Dendritic cell treated with granulocyte-macrophage colony-stimulating factor and Interleukin-4, amounts not matched to agents 40 ng/mL and 50 ng/mL, for 4 days (primary cell): ENCODE data around the gene MYH8.

Experiments used
- H3K27ac Mint-ChIP-seq: one replicate; pipeline ENCODE4 v1.8.0; 2022; ENCODE audit warnings: mild to moderate bottlenecking, mixed read lengths
- H3K27me3 Mint-ChIP-seq: one replicate; pipeline ENCODE4 v1.8.0; 2022; ENCODE audit warnings: mild to moderate bottlenecking, mixed read lengths
- H3K36me3 Mint-ChIP-seq: one replicate; pipeline ENCODE4 v1.8.0; 2022; ENCODE audit warnings: low read depth, mixed read lengths
- H3K4me1 Mint-ChIP-seq: one replicate; pipeline ENCODE4 v1.8.0; 2022; ENCODE audit warnings: low read depth, mixed read lengths
- H3K4me3 Mint-ChIP-seq: one replicate; pipeline ENCODE4 v1.8.0; 2022; ENCODE audit warnings: mild to moderate bottlenecking, moderate library complexity, mixed read lengths
- H3K9me3 Mint-ChIP-seq: one replicate; pipeline ENCODE4 v1.8.0; 2022; ENCODE audit warnings: mixed read lengths
- intact Hi-C: fragments of 100-400 bp; cut with micrococcal nuclease; formaldehyde crosslinking; loops from one replicate; pipeline ENCODE4 v1.15.0; 2022

The MYH8 gene

DNA sequence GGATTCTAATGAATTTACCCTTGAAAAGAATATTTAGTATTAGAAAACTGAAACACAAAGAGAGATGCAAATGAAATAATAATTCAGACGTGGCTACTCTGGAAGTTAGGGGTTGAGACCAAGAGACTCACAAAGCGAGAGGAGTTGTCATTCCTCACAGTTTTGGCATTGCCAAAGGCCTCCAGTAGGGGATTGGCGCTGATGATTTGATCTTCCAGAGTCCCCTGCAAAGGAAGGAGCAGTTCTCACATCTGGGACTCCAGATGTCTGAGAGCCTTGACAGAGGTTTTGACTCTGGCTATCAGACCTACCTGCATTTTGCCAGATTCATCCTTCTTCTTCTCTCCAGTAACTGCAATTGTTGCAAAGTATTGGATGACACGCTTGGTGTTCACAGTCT, 6.6 kb downstream of the MYH8 start:
- H3K27me3 Mint-ChIP-seq, result peaks cover 1% of the 10 kb centered on the region
- H3K4me1 Mint-ChIP-seq, result no peaks in the 10 kb centered on the region
- H3K4me3 Mint-ChIP-seq, result no peak overlapping the region

GRCh38 chr17:10403589-10403988, 18.2 kb downstream of the MYH8 start:
- H3K27ac Mint-ChIP-seq, result no peak overlapping the region
- H3K4me1 Mint-ChIP-seq, result no peaks in the 10 kb centered on the region
- peaks cover 3% of the 10 kb centered on the region for H3K27me3 Mint-ChIP-seq
- intact Hi-C loops, result no loop called here
- H3K36me3 Mint-ChIP-seq, result no peaks in the 10 kb centered on the region
- H3K9me3 Mint-ChIP-seq, result no peaks in the 10 kb centered on the region
- H3K4me3 Mint-ChIP-seq, result no peak overlapping the region

More for the DNA sequence above, 6.6 kb downstream of the MYH8 start:
- Mint-ChIP-seq H3K27ac (no peak overlapping the region), H3K36me3 (no peaks in the 10 kb centered on the region), H3K9me3 (no peaks in the 10 kb centered on the region)
- intact Hi-C loops, result no loop called here

- Mint-ChIP-seq H3K27ac (no peak overlapping the region), H3K4me3 (no peak overlapping the region), H3K27me3 (peaks cover 4% of the 10 kb centered on the region), H3K4me1 (no peaks in the 10 kb centered on the region), H3K9me3 (no peaks in the 10 kb centered on the region), H3K36me3 (no peaks in the 10 kb centered on the region)
- intact Hi-C loops, result no loop called here
These were observed 23.4 kb downstream of the MYH8 start for GRCh38 chr17:10398352-10398751.

DNA sequence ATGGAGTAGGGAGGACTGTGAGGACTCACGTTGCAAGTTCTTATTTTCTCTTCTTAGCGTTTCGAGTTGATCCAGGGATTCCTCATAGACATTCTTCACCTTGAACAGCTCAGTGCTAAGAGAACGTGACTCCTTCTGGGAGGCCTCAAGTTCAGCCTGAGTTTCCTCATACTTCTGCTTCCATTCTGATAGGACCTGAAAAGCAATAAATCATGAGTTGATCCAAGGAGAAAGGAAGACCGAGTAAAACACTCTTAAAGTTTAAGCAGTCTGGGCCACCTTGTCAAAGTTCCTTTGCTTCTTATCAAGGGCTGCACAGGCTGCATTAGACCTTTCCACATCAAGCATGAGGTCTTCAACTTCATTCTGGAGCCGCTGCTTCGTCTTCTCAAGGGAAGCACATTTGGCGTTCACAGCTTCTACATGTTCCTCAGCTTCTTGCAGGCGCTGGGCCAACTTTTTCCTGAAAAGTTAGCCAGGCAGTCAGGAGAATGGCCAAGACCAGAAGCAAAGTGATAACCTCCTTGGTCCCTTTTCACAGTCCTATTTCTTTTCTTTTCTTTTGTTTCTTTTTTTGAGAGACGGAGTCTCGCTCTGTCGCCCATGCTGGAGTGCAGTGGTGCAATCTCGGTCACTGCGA, 25.1 kb downstream of the MYH8 start:
- no peak overlapping the region for H3K4me3 Mint-ChIP-seq
- H3K4me1 Mint-ChIP-seq, result no peaks in the 10 kb centered on the region
- peaks cover 9% of the 10 kb centered on the region for H3K27me3 Mint-ChIP-seq
- H3K36me3 Mint-ChIP-seq, result no peaks in the 10 kb centered on the region
- H3K9me3 Mint-ChIP-seq, result no peaks in the 10 kb centered on the region
- intact Hi-C loops, result no loop called here
- no peak overlapping the region for H3K27ac Mint-ChIP-seq

GRCh38 chr17:10394201-10394887, 27.4 kb downstream of the MYH8 start:
- H3K36me3 Mint-ChIP-seq, result no peaks in the 10 kb centered on the region
- intact Hi-C loops, result no loop called here

GRCh38 chr17:10392880-10393279, 28.9 kb downstream of the MYH8 start:
- no peak overlapping the region for H3K4me3 Mint-ChIP-seq
- H3K9me3 Mint-ChIP-seq, result no peaks in the 10 kb centered on the region
- no peaks in the 10 kb centered on the region for H3K4me1 Mint-ChIP-seq
- no peak overlapping the region for H3K27ac Mint-ChIP-seq
- peaks cover 13% of the 10 kb centered on the region for H3K27me3 Mint-ChIP-seq
- no peaks in the 10 kb centered on the region for H3K36me3 Mint-ChIP-seq
- intact Hi-C loops, result no loop called here

More at GRCh38 chr17:10394201-10394887, 27.4 kb downstream of the MYH8 start:
- no peak overlapping the region for H3K4me3 Mint-ChIP-seq
- no peaks in the 10 kb centered on the region for H3K9me3 Mint-ChIP-seq
- H3K4me1 Mint-ChIP-seq, result no peaks in the 10 kb centered on the region
- H3K27me3 Mint-ChIP-seq, result peaks cover 11% of the 10 kb centered on the region
- no peak overlapping the region for H3K27ac Mint-ChIP-seq

DNA sequence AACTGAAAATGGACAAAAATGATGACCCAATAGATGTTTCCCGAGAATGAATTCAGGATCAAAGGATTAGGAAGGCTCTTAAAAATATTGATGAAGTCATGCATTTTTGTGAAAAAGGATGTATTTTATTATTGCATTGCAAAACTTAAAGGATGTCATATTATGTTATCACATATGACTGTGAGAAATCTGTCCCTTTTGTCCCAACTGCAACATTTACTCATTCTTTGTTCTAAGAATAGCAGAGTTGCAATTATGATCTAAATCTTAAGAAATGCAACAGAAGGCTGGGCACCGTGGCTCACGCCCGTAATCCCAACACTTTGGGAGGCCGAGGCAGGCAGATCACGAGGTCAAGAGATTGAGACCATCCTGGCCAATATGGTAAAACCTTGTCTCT, 35.9 kb downstream of the MYH8 start:
- no peak overlapping the region for H3K4me3 Mint-ChIP-seq
- H3K9me3 Mint-ChIP-seq, result no peaks in the 10 kb centered on the region
- intact Hi-C loops, result no loop called here
- H3K4me1 Mint-ChIP-seq, result no peaks in the 10 kb centered on the region
- peaks cover 7% of the 10 kb centered on the region for H3K27me3 Mint-ChIP-seq
- no peak overlapping the region for H3K27ac Mint-ChIP-seq
- no peaks in the 10 kb centered on the region for H3K36me3 Mint-ChIP-seq

DNA sequence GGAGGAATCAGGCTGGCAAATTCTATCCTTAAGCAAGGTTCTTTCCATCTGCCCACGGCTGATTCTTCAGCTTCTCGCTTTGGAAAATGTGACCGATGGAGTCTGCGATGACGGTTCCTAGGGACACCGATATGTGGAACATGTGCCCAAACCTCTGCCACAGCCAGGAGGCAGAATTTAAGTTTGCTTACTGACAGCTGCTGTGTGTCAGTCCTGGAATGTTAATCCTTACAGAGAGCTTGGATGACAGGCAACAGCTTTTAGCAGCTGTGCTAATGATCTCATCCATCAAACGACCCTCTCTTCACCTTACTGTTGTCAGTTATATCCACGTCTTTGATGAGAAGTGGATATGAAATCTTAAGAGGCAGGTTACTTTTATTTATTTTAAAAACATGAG, 37.6 kb downstream of the MYH8 start:
- intact Hi-C loops, result no loop called here
- no peaks in the 10 kb centered on the region for H3K36me3 Mint-ChIP-seq
- peaks cover 8% of the 10 kb centered on the region for H3K27me3 Mint-ChIP-seq
- H3K9me3 Mint-ChIP-seq, result no peaks in the 10 kb centered on the region
- H3K27ac Mint-ChIP-seq, result no peak overlapping the region
- H3K4me3 Mint-ChIP-seq, result no peak overlapping the region
- no peaks in the 10 kb centered on the region for H3K4me1 Mint-ChIP-seq

- no peaks in the 10 kb centered on the region for H3K36me3 Mint-ChIP-seq
- H3K4me3 Mint-ChIP-seq, result no peak overlapping the region
- intact Hi-C loops, result no loop called here
- H3K9me3 Mint-ChIP-seq, result no peaks in the 10 kb centered on the region
- H3K27me3 Mint-ChIP-seq, result peaks cover 2% of the 10 kb centered on the region
- H3K4me1 Mint-ChIP-seq, result no peaks in the 10 kb centered on the region
- no peak overlapping the region for H3K27ac Mint-ChIP-seq
These were observed 40.9 kb downstream of the MYH8 start for GRCh38 chr17:10380631-10381408.

DNA sequence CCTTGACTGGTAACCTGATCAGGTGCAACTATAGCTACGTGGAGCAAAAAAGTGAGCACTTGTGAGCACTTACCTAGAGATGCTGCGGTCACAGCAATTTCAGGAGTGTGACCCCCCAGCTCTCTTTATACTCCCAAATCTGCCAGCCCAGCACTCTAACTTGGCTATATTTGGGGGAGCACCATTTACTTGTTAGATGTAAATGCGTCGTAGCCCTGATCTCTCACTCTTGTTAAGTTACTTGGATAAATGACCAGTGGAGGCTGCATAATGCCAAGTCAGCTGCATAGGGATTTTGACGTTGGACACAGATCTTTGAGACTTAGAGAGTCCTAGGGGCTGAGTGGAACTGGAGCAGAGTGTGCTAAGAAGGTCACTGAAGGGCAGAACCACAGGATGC, 48.8 kb downstream of the MYH8 start, which contains the start of gene MYH13:
TSS of gene MYH13 (minus strand) at position 101 of the 400 bp plus-strand sequence. CDS start 8,476 bp downstream, outside the sequence.
- H3K27me3 Mint-ChIP-seq, result peaks cover 9% of the 10 kb centered on the region
- no peaks in the 10 kb centered on the region for H3K36me3 Mint-ChIP-seq
- H3K4me1 Mint-ChIP-seq, result no peaks in the 10 kb centered on the region
- intact Hi-C loops, result no loop called here
- no peaks in the 10 kb centered on the region for H3K9me3 Mint-ChIP-seq
- no peak within 1 kb of the TSS for H3K27ac Mint-ChIP-seq
- no peak within 1 kb of the TSS for H3K4me3 Mint-ChIP-seq

DNA sequence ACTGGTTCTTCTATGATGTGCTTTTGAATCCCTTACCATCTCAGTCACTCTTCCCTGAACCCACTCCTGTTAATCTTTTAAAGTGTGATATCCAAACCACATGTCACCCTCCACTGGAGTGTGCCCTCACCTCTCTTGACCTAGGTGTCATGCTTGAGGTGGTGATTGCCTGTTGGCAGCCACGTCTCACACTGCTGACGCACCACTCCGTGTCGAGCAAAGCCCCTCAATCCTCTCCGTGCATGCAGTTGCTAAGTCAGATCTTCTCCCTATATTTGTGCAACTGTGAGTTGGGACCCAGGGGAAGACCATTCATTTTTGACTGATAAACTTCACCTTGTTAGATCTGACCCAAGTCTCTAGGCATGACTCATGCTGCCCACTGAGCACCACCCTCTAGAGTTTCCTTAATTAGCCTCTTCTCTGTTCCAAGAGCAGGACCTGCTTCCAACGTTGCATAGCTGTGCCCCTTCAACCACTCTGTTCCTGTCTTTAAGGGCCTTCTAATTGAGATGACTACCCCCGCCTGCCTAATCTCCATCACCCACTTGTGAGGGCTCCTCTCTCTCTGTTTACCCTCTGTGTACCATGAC, 51.6 kb downstream of the MYH8 start:
- no peak overlapping the region for H3K4me3 Mint-ChIP-seq
- H3K27me3 Mint-ChIP-seq, result peaks cover 9% of the 10 kb centered on the region
- intact Hi-C loops, result no loop called here
- no peaks in the 10 kb centered on the region for H3K9me3 Mint-ChIP-seq
- no peak overlapping the region for H3K27ac Mint-ChIP-seq
- H3K36me3 Mint-ChIP-seq, result no peaks in the 10 kb centered on the region
- H3K4me1 Mint-ChIP-seq, result no peaks in the 10 kb centered on the region

- Mint-ChIP-seq H3K36me3 (no peaks in the 10 kb centered on the region), H3K27ac (no peak overlapping the region), H3K4me1 (no peaks in the 10 kb centered on the region), H3K9me3 (no peaks in the 10 kb centered on the region), H3K27me3 (peaks cover 11% of the 10 kb centered on the region), H3K4me3 (no peak overlapping the region)
- intact Hi-C loops, result no loop called here
These were observed 52.5 kb downstream of the MYH8 start for GRCh38 chr17:10369239-10369638.

DNA sequence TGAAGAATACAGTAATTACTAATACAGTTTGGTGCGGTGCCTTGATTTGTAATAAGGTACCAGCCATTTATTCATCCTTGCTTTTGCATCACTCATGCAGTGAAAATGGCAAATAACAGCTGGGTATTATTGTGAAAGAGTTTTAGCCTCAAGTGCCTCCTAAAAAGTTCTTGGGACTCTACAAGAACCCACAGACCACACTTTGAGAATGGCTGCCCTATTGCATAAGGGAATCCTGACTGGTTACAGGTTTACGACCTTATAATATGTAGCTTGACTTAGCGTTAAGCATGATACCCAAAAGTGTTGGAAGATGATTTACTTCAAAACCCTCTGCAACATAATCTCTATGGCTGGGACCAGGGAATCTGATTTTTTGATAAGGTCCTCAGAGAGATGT, 53.2 kb downstream of the MYH8 start:
- no peaks in the 10 kb centered on the region for H3K36me3 Mint-ChIP-seq
- H3K27ac Mint-ChIP-seq, result no peak overlapping the region
- peaks cover 11% of the 10 kb centered on the region for H3K27me3 Mint-ChIP-seq
- no peaks in the 10 kb centered on the region for H3K4me1 Mint-ChIP-seq
- no peaks in the 10 kb centered on the region for H3K9me3 Mint-ChIP-seq
- intact Hi-C loops, result no loop called here
- H3K4me3 Mint-ChIP-seq, result no peak overlapping the region

DNA sequence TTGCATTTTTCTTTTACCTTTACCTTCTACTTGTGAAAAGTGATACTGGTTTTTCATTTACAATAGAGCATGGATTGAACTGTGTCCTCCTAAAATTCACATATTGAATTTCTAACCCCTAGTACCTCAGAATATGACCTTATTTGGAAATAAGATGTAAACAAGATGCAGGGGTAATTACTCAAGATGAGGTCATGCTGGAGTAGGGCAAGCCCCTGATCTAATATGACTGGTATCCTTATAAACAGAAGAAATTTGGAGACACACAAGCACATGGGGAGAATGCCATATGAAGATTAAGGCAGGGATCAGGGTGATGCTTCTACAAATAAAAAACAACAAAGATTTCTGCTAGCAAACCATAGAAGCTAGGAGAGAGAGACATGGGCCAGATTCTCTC, 61.2 kb downstream of the MYH8 start:
- intact Hi-C loops, result no loop called here
- no peaks in the 10 kb centered on the region for H3K36me3 Mint-ChIP-seq
- H3K27me3 Mint-ChIP-seq, result peaks cover 5% of the 10 kb centered on the region
- no peak overlapping the region for H3K27ac Mint-ChIP-seq
- H3K4me3 Mint-ChIP-seq, result no peak overlapping the region
- H3K4me1 Mint-ChIP-seq, result no peaks in the 10 kb centered on the region
- no peaks in the 10 kb centered on the region for H3K9me3 Mint-ChIP-seq
